H9 (cell line): ENCODE data around the gene DGCR2. TPM values are rescaled to one million over a fixed set of nuclear protein-coding genes. Genes with fewer than 3 reads are reported as not detected.

Experiments used
- DNase-seq: peaks from one replicate; pipeline ENCODE4 v3.0.0-alpha.2; 2017
- H2AFZ ChIP-seq: one replicate; pipeline ENCODE4 v1.6.1; 2013; ENCODE audit warnings: mild to moderate bottlenecking, low read length, control low read depth, moderate library complexity
- H2AK5ac ChIP-seq: 2 replicates; pipeline ENCODE4 v1.6.1; 2013; ENCODE audit warnings: low read length, control low read depth, mixed read lengths; ENCODE audit not compliant: insufficient read length
- H2BK120ac ChIP-seq: one replicate; pipeline ENCODE4 v1.6.1; 2013; ENCODE audit warnings: low read depth, mild to moderate bottlenecking, low read length, control low read depth, inconsistent platforms; ENCODE audit not compliant: poor library complexity, severe bottlenecking
- H2BK12ac ChIP-seq: 2 replicates; pipeline ENCODE4 v1.6.1; 2013; ENCODE audit warnings: low read length, control low read depth, mixed read lengths, low read depth; ENCODE audit not compliant: insufficient read length
- H2BK15ac ChIP-seq: 2 replicates; pipeline ENCODE4 v1.6.1; 2013; ENCODE audit warnings: low read depth, low read length, control low read depth
- H2BK20ac ChIP-seq: one replicate; pipeline ENCODE4 v1.6.1; 2013; ENCODE audit warnings: low read depth, mild to moderate bottlenecking, low read length, control low read depth, inconsistent platforms; ENCODE audit not compliant: poor library complexity, severe bottlenecking
- H2BK5ac ChIP-seq: 2 replicates; pipeline ENCODE4 v1.6.1; 2013; ENCODE audit warnings: low read length, control low read depth, mixed read lengths; ENCODE audit not compliant: insufficient read length
- H3K14ac ChIP-seq: 2 replicates; pipeline ENCODE4 v1.6.1; 2013; ENCODE audit warnings: low read length, control low read depth; ENCODE audit not compliant: insufficient read depth
- H3K18ac ChIP-seq: 2 replicates; pipeline ENCODE4 v1.6.1; 2013; ENCODE audit warnings: low read depth, mild to moderate bottlenecking, mixed read lengths, low read length, control low read depth; ENCODE audit not compliant: insufficient read length
- H3K23ac ChIP-seq: 2 replicates; pipeline ENCODE4 v1.6.1; 2013; ENCODE audit warnings: low read length, control low read depth, mixed read lengths, low read depth; ENCODE audit not compliant: insufficient read length
- H3K23me2 ChIP-seq: 2 replicates; pipeline ENCODE4 v1.6.1; 2013; ENCODE audit warnings: low read depth, mild to moderate bottlenecking, mixed read lengths, low read length, control low read depth; ENCODE audit not compliant: insufficient read length, poor library complexity, severe bottlenecking
- H3K27ac ChIP-seq: 2 replicates; pipeline ENCODE4 v1.5.1; 2013; ENCODE audit warnings: low read length, control low read depth, mixed read lengths, low read depth; ENCODE audit not compliant: insufficient read length
- H3K27me3 ChIP-seq: 2 replicates; pipeline ENCODE4 v1.6.1; 2013; ENCODE audit warnings: low read length, control low read depth, inconsistent platforms; ENCODE audit not compliant: insufficient read depth
- H3K4ac ChIP-seq: 2 replicates; pipeline ENCODE4 v1.6.1; 2013; ENCODE audit warnings: low read depth, mild to moderate bottlenecking, control low read depth, inconsistent platforms, low read length, moderate library complexity
- H3K4me1 ChIP-seq: 2 replicates; pipeline ENCODE4 v1.6.1; 2013; ENCODE audit warnings: low read length, control low read depth, inconsistent platforms; ENCODE audit not compliant: insufficient read depth
- H3K4me2 ChIP-seq: 2 replicates; pipeline ENCODE4 v1.6.1; 2013; ENCODE audit warnings: low read length, control low read depth, mixed read lengths; ENCODE audit not compliant: insufficient read length, insufficient read depth
- H3K56ac ChIP-seq: 2 replicates; pipeline ENCODE4 v1.6.1; 2013; ENCODE audit warnings: low read depth, mild to moderate bottlenecking, mixed read lengths, low read length, control low read depth; ENCODE audit not compliant: insufficient read length
- H3K79me1 ChIP-seq: 2 replicates; pipeline ENCODE4 v1.6.1; 2013; ENCODE audit warnings: low read depth, mild to moderate bottlenecking, moderate library complexity, low read length, control low read depth, inconsistent platforms; ENCODE audit not compliant: insufficient read depth, poor library complexity, severe bottlenecking
- H3K79me2 ChIP-seq: 2 replicates; pipeline ENCODE4 v1.6.1; 2013; ENCODE audit warnings: low read length, control low read depth, inconsistent platforms; ENCODE audit not compliant: insufficient read depth
- H3K9ac ChIP-seq: 2 replicates; pipeline ENCODE4 v1.6.1; 2013; ENCODE audit warnings: low read length, control low read depth, mixed read lengths; ENCODE audit not compliant: insufficient read length; ENCODE audit errors: extremely low read depth
- H3K9me3 ChIP-seq: one replicate; pipeline ENCODE4 v1.6.1; 2013; ENCODE audit warnings: low read depth, low read length, inconsistent platforms; ENCODE audit not compliant: control insufficient read depth
- H3T11ph ChIP-seq: one replicate; pipeline ENCODE4 v1.6.1; 2013; ENCODE audit warnings: mild to moderate bottlenecking, low read length, control low read depth, inconsistent platforms
- H4K20me1 ChIP-seq: one replicate; pipeline ENCODE4 v1.6.1; 2013; ENCODE audit not compliant: control insufficient read depth, insufficient read length, insufficient read depth
- H4K5ac ChIP-seq: 2 replicates; pipeline ENCODE4 v1.6.1; 2013; ENCODE audit warnings: low read depth, mild to moderate bottlenecking, mixed read lengths, low read length, control low read depth; ENCODE audit not compliant: insufficient read length
- H4K8ac ChIP-seq: replicated peaks from 2 replicates; pipeline ENCODE4 v1.6.1; 2013; ENCODE audit warnings: low read length, control low read depth, mixed read lengths, low read depth; ENCODE audit not compliant: insufficient read length
- H4K91ac ChIP-seq: 2 replicates; pipeline ENCODE4 v1.6.1; 2013; ENCODE audit warnings: low read depth, mild to moderate bottlenecking, moderate library complexity, mixed read lengths, low read length, control low read depth; ENCODE audit not compliant: insufficient read length
- H3K27ac Mint-ChIP-seq, 3 experiments: 2 replicates in 2 of 3; 3 replicates in 1 of 3; pipeline ENCODE4 v1.8.0; 2020 to 2021; ENCODE audit warnings: mixed read lengths in 3 of 3, mild to moderate bottlenecking in 1 of 3, moderate library complexity in 1 of 3
- H3K27me3 Mint-ChIP-seq: 2 replicates; pipeline ENCODE4 v1.8.0; 2021; ENCODE audit warnings: low read depth, mild to moderate bottlenecking, moderate library complexity, mixed read lengths
- H3K36me3 Mint-ChIP-seq, 3 experiments: 2 replicates in 2 of 3; 3 replicates in 1 of 3; pipeline ENCODE4 v1.8.0; 2020 to 2021; ENCODE audit warnings: low read depth in 3 of 3, mixed read lengths in 3 of 3; ENCODE audit not compliant: insufficient read depth in 1 of 3
- H3K4me1 Mint-ChIP-seq, 2 experiments: 2 replicates each; pipeline ENCODE4 v1.8.0; 2020; ENCODE audit warnings: mixed read lengths in 2 of 2
- H3K4me3 Mint-ChIP-seq, 2 experiments: 2 replicates in 1 of 2; 3 replicates in 1 of 2; pipeline ENCODE4 v1.8.0; 2020 to 2021; ENCODE audit warnings: mild to moderate bottlenecking in 2 of 2, mixed read lengths in 2 of 2, moderate library complexity in 1 of 2
- H3K9me3 Mint-ChIP-seq, 2 experiments: 2 replicates in 1 of 2; 3 replicates in 1 of 2; pipeline ENCODE4 v1.8.0; 2020; ENCODE audit warnings: mild to moderate bottlenecking in 2 of 2, mixed read lengths in 2 of 2, moderate library complexity in 1 of 2
- CTCF ChIP-seq: fragments of 200-600 bp; sonication (generic); conservative IDR thresholded peaks from 3 replicates; pipeline ENCODE4 v1.8.0; 2021; ENCODE audit warnings: antibody characterized with exemption, mild to moderate bottlenecking
- WGBS: extraction: QIAGEN DNeasy Blood & Tissue Kit; methylation state at CpG from one replicate; pipeline ENCODE4 v1.1.7; 2013; ENCODE audit warnings: missing lambda C conversion rate, low lambda C conversion rate, mixed read lengths; ENCODE audit not compliant: insufficient read length; ENCODE audit errors: extremely low coverage; 5-methylcytosine and 5-hydroxymethylcytosine counted together
- total RNA-seq: library from RNA; stranded (reverse); gene quantifications from 2 replicates; pipeline ENCODE4 v1.2.1, GENCODE V29; 2021

Gene DGCR2
- total RNA-seq, 1 experiment from 2014 or later = 47.2 TPM

- no peaks in the 10 kb centered on the region for H3K27me3 ChIP-seq
- H3K27ac Mint-ChIP-seq = no peak overlapping the region; a peak in 2 of 7 replicates
- H3K56ac ChIP-seq = no peak overlapping the region
- H2BK12ac ChIP-seq = no peak overlapping the region
- no peak overlapping the region for H2AK5ac ChIP-seq
- H3K4ac ChIP-seq = no peak overlapping the region
- H3T11ph ChIP-seq = no peak overlapping the region
- no peak for TF ChIP-seq CTCF
- no peak overlapping the region for H3K4me3 Mint-ChIP-seq
- no peak overlapping the region for H3K18ac ChIP-seq
- no peak overlapping the region for H2BK20ac ChIP-seq
- H2AFZ ChIP-seq = no peak overlapping the region
- WGBS = no CpG with 5 or more reads among the region's 11 CpGs
- no peak overlapping the region for H2BK5ac ChIP-seq
- no peak overlapping the region for H2BK120ac ChIP-seq
- no peaks in the 10 kb centered on the region for H3K9me3 Mint-ChIP-seq
- H3K36me3 Mint-ChIP-seq = peaks cover 29 to 82% (median 66%) of the 10 kb centered on the region in 3 experiments
- H3K9me3 ChIP-seq = no peaks in the 10 kb centered on the region
- no peak overlapping the region for H2BK15ac ChIP-seq
- no peaks in the 10 kb centered on the region for H3K79me1 ChIP-seq
- H4K91ac ChIP-seq = no peak overlapping the region
- H4K5ac ChIP-seq = no peak overlapping the region
- no peak overlapping the region for H3K27ac ChIP-seq
- no peak overlapping the region for H4K8ac ChIP-seq
- H4K20me1 ChIP-seq = no peaks in the 10 kb centered on the region
- H3K23me2 ChIP-seq = no peaks in the 10 kb centered on the region
- H3K79me2 ChIP-seq = no peaks in the 10 kb centered on the region
- DNase-seq = no peak
- no peak overlapping the region for H3K4me2 ChIP-seq
- no peak overlapping the region for H3K9ac ChIP-seq
- no peaks in the 10 kb centered on the region for H3K4me1 ChIP-seq
- H3K14ac ChIP-seq = no peak overlapping the region
- H3K27me3 Mint-ChIP-seq = no peaks in the 10 kb centered on the region
- H3K4me1 Mint-ChIP-seq = no peaks in the 10 kb centered on the region
- no peak overlapping the region for H3K23ac ChIP-seq
Observed at GRCh38 chr22:19137384-19138216, 15.4 kb upstream of the DGCR2 start.
